MM.1S (cell line): ENCODE data around the gene FBN2.

Experiments
- CTCF ChIP-seq: fragments of 300-600 bp; sonication (generic); IDR thresholded peaks from 2 replicates; pipeline ENCODE4 v1.5.1; 2016; ENCODE audit warnings: antibody characterized with exemption, low read length, mixed read lengths
- EZH2 ChIP-seq: fragments of 300-600 bp; sonication (generic); optimal IDR thresholded peaks from 2 replicates; pipeline ENCODE3; 2017; ENCODE audit warnings: low read depth, mild to moderate bottlenecking, antibody characterized with exemption, low read length, mixed read lengths
- EZH2phosphoT487 ChIP-seq: fragments of 300-600 bp; sonication (generic); IDR thresholded peaks from 2 replicates; pipeline ENCODE4 v1.6.1; 2018; ENCODE audit warnings: antibody characterized with exemption, low read length

GRCh38 chr5:128216860-128217531, 321.0 kb downstream of the FBN2 start:
- TF ChIP-seq CTCF (no peak), EZH2 (no peak), EZH2phosphoT487 (no peak)
